Transverse colon (tissue), 4 donors: ENCODE measurements around the gene KRT37.

ENCODE experiments used
- CTCF ChIP-seq, 5 experiments: fragments of 200-600 bp in 3 of 5; fragments of 450-650 bp in 2 of 5; sonication (generic) in 3 of 5; IDR thresholded peaks; 1 replicate in 2 of 5; 2 replicates in 3 of 5; pipeline ENCODE4 v1.5.1; 2016 to 2017; ENCODE audit warnings: antibody characterized with exemption in 5 of 5, inconsistent platforms in 3 of 5, mild to moderate bottlenecking in 2 of 5, moderate library complexity in 1 of 5
- EP300 ChIP-seq: sonication (generic); formaldehyde crosslinking; IDR thresholded peaks from one replicate; pipeline ENCODE4 v1.6.1; 2017; ENCODE audit warnings: antibody characterized with exemption, low read depth
- POLR2A ChIP-seq: fragments of 450-650 bp; IDR thresholded peaks from one replicate; pipeline ENCODE4 v1.6.1; 2016; ENCODE audit warnings: antibody characterized with exemption, mild to moderate bottlenecking, moderate library complexity
- POLR2AphosphoS5 ChIP-seq, 3 donors: sonication (generic); formaldehyde crosslinking; IDR thresholded peaks; one replicate each; pipeline ENCODE4 v1.6.1; 2016; ENCODE audit warnings: antibody characterized with exemption in 3 of 3

GRCh38 chr17:41429667-41430066 lies 5.3 kb upstream of the KRT37 start:
- TF ChIP-seq CTCF (IDR thresholded peaks at IDR 0.05) = no peak
- TF ChIP-seq POLR2AphosphoS5 (IDR thresholded peaks at IDR 0.05) = no peak
- no peak for TF ChIP-seq POLR2A
- TF ChIP-seq EP300 = no peak
